HG02943 (cell line): Measurements from ENCODE around the gene TMEM88.

Experiments
- ATAC-seq: cut with Tn5 transposase; IDR thresholded peaks from one replicate; pipeline ENCODE4 v1.9.1; 2021; ENCODE audit warnings: mild to moderate bottlenecking, low read depth, moderate library complexity; ENCODE audit not compliant: unreplicated experiment

The TMEM88 gene

DNA sequence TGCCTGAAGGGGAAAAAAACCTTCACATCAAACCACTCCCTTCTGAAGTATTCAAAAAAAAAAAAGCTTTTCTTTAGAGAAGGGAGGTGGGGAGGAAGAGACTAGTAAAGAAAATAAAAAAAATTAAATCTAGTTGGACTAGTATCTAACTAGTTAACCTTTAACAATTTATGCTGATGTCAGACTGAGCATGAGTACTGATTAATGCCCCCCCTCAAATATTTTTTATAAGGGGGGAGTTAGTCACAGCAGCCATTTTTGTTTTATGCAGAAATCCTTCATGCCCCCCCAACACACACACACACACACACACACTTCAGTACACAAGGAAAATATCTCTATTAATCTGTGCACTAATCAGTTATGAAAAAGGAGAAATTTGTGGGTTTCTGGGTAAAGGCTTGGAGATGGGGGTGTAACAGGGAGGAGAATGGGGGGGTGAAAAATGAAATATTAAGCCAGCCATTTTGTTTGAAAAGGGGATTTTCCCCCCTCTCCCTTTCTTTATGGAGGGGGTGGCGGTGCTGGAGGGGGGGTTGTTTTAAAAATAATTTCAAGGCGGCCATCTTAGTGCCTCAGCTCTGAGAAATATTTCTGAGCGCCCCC lies 29.0 kb downstream of the TMEM88 start:
- ATAC-seq = no peak

DNA sequence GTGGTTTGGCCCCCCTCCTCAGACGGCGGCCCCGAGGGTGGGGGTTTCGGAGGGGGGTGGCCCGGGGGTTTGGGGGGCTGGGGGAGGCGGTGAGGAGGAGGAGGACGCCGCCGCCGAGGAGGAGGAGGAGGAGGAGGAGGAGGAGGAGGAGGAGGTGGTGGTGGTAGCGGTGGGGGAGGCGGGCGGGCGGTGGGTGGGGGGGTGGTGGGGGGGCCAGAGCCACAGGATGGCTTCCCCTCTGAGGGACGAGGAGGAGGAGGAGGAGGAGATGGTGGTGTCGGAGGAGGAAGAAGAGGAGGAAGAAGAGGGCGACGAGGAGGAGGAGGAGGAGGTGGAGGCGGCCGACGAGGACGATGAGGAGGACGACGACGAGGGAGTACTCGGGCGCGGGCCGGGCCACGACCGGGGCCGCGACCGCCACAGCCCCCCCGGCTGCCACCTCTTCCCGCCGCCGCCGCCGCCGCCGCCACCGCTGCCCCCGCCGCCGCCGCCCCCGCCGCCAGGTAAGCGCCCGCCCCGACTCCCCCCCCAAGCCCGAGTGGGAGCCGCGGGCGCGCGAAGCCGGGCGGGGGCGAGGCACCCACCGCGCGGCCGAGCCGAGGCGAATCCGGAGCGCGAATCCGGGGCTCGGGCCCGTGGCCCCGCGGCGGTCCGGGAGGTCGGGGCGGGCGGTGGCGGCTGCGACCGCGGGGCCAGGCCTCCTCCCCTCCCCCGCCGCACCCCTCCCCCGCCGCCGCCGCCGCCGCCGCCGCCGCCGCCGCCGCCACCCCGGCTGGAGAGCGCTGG lies 29.9 kb downstream of the TMEM88 start:
- ATAC-seq = no peak

DNA sequence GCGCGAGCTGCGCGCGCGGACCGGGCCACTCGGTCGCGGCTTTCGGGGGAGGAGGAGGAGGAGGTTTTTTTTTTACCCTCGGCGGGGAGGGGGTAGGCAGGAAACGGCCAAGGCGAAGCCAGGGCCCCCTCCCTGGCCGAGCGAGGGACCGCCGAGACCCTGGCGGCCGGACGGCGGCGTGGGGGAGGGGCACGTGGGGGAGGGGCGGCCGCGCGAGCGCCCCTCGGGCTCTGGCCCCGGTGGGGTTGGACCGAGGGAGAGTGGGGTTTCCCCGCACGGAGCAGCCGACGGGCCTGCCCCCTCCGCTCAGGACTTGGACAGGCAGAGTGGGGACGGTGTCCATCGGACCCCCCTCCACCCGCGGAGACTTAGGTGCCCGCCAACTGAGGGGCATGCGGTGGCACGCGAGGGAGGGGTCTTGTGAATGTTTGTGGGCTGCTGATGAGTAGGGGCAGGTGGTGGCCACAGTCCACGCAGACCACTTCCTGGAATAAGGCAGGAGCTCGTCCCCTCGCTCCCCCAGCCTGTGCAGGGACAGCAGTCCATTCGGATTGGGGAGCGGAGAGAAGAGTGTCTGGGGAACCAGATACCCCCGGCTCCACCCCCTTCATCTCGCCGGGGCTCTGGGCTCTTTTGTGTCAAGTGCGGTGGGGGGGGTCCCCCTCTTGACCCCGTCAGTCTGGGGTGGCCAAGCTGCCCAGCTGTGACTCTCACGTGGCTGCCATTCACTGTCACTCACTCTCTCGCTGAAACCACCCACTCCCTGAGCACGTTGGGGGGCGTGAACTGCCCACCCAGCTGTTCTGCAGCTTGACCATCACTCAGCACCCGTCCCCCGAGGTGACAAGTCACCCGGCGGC lies 30.7 kb downstream of the TMEM88 start:
- no peak for ATAC-seq

DNA sequence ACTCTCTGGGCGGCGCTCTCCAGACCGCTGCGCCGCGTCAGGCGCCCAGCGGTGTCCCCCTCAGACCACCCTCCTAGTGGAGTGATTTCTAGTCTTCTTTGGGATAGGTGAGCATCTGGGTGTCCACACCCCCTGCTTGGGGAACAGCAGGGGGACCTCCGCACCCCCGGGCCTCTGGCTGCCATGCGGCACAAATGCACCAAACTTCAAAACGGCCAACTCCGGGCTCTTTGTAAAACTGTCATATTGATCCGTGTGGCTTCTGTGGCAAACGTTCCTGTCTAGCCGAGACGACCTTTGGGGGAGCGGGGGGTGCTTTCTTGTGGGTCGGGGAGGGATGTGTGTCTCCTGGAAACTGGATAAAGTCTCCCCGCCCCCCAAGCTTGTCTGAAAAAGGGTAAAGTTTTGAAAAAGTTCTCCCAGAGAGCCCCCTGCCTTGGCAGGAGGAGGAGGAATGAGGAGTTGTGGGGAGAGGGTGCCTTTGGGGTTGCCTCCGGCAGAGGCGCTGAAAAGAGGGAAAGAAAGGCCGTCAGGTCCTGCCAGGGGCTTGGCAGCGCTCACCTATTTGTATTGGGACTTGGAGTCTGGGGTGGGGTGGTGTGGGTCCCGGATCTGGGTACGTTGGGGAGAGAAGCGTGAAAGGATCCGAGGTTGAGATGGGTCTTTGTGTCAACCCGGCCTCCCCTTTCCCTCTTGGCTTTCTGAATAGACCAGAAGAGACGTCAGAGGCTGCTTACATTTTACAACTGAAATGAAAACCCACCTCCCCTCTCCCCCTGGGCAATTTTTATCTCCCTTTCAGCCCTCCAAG lies 31.6 kb downstream of the TMEM88 start:
- no peak for ATAC-seq

DNA sequence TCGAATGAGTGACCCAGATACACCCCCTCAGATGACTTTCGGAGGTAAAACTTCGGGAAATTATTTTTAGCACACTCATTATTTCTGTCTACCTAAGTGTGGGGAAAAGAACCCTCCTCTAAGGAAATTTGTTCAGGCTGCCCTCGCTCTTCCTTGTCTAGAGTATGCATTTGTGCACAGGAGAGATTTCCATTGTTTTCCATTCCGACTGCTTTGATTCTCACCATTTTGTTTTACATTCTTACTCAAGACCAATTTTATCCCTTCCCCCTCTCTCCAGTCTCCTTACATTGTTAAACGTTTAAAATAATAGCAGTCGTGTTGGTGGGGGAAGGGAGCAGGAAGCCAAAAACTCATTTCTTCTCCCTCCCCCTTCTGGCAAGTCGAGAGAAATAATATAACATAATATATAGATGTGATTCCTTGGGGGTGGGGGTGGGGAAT lies 32.2 kb downstream of the TMEM88 start:
- ATAC-seq = no peak

DNA sequence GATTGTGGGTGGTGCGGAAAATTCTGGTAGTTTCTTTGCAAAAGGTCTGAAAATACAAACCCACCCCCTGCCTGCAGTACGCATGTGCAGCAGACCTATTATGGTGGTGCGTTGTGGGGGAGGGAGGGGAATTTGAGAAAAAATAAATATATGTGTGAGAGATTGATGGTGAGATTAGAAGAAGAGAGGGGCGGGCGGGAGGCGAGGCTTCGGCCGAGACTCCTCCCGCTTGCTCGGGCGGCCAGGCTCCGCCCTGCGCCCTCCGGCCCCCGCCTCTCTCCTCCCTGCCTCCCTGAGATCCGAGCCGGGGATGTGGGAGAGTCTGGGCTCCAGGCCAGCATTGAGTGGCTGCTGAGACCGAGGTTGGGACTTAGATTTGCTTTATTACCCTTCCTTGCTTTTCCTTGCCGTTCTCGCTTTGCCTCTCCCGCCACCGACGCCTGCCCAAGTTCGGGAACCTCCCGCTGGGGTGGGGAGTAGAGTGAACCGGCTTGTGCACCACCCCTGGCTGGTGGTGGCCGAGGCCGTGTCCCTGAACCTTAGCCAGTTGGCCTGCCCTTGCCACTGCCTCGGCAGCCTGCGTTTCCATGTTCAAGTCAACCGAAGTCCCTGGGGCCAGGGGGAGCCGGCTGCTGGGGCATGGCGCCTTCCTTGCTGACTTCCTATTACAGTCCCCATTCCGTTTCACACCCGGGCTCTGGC lies 32.8 kb downstream of the TMEM88 start:
- ATAC-seq = peak; percentile 41

DNA sequence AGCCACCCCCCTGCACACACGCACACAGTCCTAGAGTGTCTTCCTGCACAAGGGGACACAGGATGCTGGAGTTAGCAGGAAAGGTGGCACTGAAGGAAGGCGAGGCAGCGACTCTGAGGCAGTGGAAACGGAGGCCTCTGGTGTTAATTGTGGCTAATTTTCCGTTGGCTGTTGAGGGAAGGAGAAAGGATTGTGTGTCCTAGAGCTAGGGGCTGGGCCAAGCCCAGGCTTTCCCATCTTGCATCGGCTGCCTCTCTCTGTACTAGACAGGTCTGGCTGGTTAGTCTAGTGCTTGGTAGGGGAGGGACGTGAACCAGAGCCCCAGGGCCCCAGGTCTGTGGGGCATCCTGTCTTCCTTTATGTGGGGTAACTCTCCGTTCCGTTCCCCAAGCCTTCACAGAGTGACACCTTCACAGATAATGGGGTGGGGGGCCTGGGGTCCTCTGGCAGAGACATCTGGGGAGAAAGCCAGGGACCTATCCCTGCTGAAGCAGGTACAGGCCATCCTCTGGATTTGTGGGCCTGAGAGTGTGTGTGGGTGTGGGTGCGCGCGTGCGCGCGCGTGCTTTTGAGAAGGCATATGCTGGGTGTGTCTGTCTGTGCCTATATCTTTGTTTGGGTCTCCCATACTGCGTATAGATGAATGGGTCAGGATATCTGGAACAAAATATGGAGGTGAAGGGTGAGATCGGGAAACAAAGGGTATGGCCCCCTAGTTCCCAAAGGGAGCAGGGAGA lies 33.5 kb downstream of the TMEM88 start, which contains the start of gene CHD3:
CHD3 (plus strand) TSS at position 606 of the 737 bp plus-strand sequence. CDS start 212 bp downstream, outside the sequence.
- ATAC-seq = no peak

DNA sequence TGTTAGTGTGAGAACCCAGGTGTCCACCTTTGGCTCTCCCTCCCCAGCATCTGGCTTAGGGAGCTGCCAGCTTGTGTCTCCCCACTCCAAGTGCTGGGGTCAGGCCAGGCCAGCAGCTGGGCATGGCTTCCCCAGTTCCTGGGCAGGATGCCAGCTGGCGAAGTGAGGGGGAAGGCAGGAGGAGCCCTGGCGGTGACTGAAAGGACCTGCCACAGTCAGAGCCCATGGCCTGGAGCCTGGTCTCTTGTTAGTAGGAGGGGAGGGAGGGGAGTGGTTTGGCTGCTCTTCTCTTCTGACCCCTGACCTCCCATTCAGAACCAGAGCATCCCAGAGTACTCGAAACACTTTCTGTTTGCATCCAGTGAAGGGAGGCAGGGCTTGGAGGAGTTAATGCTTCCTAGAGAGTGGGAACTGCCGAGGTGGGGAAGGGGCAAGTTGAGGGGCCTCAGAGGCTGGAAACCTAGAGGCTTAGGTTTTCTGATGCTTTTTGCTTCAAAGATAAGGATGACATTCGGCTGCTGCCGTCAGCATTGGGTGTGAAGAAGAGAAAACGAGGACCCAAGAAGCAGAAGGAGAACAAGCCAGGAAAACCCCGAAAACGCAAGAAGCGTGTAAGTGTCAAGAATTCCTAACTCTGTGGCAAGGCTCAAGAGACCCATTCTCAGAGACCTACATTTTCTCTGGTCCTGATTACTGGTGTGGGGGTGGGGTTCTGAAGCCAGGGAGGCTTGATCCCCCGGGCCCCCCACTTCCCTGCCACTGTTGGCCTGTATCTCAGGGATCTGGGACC lies 34.5 kb downstream of the TMEM88 start:
- no peak for ATAC-seq

DNA sequence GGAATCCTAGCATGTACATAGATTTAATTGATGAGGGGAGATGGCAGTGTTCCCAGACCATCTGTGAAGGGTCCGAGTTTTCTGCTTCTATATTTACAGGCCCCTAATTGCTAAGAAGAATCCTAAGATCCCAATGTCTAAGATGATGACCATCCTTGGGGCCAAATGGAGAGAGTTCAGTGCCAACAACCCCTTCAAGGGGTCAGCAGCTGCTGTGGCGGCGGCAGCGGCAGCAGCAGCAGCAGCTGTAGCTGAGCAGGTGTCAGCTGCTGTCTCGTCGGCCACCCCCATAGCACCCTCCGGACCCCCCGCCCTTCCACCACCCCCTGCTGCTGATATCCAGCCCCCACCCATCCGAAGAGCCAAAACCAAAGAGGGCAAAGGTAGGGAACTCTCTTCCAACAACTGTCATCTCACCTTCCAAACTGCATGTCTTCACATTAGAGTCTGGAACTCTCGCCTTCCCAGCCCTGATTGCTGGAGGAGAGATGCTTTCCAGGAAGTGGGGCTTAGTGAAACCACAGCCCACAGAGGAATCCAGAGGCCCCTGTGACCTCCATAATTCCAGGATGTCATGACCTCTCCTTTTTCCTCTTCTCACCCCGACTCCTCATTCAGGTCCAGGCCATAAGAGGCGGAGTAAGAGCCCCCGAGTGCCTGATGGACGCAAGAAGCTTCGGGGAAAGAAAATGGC lies 38.5 kb downstream of the TMEM88 start:
- ATAC-seq = no peak

DNA sequence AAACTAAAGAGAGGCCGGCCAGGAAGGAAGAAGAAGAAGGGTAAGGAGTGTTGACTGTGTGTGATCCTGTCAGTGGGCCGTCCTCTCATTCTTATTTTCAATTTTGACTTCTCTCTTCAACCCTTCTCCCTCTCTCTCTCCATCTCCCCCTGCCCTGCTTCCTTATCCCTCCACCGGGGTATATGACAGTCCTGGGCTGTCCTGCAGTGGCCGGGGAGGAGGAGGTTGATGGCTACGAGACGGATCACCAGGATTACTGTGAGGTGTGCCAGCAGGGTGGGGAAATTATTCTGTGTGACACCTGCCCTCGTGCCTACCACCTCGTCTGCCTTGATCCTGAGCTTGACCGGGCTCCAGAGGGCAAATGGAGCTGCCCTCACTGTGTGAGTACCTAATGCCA lies 39.4 kb downstream of the TMEM88 start:
- no peak for ATAC-seq

DNA sequence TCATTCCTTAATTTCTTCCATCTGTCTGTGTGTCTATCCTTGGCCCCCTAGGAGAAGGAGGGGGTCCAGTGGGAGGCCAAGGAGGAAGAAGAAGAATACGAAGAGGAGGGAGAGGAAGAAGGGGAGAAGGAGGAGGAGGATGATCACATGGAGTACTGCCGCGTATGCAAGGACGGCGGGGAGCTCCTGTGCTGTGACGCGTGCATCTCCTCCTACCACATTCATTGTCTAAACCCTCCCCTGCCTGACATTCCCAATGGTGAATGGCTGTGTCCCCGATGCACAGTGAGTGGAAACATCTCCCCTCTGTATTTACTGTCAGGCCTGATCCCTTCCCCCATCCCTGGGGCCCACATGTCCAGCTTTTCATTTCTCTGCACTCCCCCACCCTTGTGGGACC lies 40.0 kb downstream of the TMEM88 start:
- no peak for ATAC-seq

DNA sequence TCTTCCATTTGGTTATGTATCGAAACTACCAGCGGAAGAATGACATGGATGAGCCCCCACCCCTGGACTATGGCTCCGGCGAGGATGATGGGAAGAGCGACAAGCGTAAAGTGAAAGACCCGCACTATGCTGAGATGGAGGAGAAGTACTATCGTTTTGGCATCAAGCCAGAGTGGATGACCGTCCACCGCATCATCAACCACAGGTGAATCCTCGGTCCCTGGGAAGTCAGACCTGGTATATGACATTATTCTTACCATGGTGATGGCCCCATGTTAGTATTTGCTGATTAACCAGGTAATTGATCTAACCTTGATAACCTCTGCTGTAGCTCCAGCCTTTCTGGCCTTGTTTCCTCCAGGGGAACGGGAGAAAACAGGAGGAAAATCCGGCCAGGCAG lies 42.2 kb downstream of the TMEM88 start:
- no peak for ATAC-seq

DNA sequence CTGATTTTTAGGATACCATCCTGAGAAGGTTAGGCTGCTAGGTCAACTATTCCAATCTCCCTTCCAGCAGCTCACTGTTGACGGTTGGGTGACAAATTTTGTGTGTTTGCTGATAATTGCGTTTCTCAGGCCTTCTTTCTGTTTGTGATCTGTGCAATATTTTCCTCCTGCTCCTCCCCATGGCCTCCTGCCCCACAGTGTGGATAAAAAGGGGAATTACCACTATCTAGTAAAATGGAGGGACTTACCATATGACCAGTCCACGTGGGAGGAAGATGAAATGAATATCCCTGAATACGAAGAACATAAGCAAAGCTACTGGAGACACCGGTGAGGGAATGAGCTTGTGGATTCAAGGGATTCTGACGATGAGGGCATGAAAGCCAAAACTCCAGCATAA lies 42.9 kb downstream of the TMEM88 start:
- no peak for ATAC-seq

DNA sequence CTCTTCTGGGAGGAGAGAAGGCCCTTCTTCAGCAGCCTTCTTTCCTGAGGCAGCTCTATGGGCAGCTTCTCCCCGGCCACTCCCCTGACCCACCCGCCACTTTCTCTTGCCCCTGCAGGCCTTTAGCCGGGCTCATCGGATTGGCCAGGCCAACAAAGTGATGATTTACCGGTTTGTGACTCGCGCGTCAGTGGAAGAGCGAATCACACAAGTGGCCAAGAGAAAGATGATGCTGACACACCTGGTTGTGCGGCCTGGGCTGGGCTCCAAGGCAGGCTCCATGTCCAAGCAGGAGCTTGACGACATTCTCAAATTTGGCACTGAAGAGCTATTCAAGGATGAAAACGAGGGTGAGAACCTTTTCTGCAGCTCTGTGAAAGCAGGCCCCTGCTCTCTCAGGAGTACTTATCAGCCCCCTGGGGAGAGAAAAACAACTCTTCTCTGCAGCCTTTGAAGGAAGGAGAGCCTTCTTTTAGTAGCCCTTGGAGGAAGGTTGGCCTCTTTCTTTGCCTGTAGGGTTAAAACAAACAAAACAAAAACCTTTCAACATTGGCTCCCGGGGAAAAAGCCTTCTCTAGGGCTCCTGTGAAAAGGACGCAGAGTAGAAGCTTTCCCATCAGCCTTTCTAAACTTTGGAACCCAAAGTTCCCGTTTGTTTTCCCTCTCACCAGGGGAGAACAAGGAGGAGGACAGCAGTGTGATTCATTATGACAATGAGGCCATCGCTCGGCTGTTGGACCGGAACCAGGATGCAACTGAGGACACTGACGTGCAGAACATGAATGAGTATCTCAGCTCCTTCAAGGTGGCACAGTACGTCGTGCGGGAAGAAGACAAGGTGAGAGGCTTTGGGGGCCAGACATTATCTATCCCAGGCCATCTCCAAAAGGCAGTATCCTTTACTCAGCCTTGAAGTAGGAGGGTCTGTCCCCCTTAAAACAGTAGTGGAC lies 48.6 kb downstream of the TMEM88 start:
- no peak for ATAC-seq
